Choroid plexus epithelial cell (primary cell): ENCODE measurements around the gene FEM1A.

Source experiments
- DNase-seq: peaks from one replicate; pipeline ENCODE4 v3.0.0-alpha.2; 2010; ENCODE audit warnings: low read depth
- H3K4me3 ChIP-seq: 2 replicates; pipeline ENCODE4 v1.5.1; 2011; ENCODE audit warnings: low read depth, mild to moderate bottlenecking, control low read depth, low read length, moderate library complexity
- CTCF ChIP-seq: conservative IDR thresholded peaks from 2 replicates; pipeline ENCODE4 v1.5.1; 2011; ENCODE audit warnings: low read depth, mild to moderate bottlenecking, control low read depth, inconsistent platforms, low read length, moderate library complexity

The FEM1A gene

GRCh38 chr19:4847190-4847973 lies 55.8 kb downstream of the FEM1A start:
- no peak overlapping the region for H3K4me3 ChIP-seq
- no peak for TF ChIP-seq CTCF
- DNase-seq = no peak

- no peak for DNase-seq
- TF ChIP-seq CTCF = no peak
- H3K4me3 ChIP-seq = no peak overlapping the region
Measured at GRCh38 chr19:4849019-4849418, 57.5 kb downstream of the FEM1A start.
